Measurements from ENCODE around the gene ASB10.

- TF ChIP-seq CTCF (IDR thresholded peaks at IDR 0.05; ENCODE audit: borderline replicate concordance, extremely low read depth, low read length, poor library complexity, severe bottlenecking) (no peak), EZH2 (IDR thresholded peaks at IDR 0.05; ENCODE audit: borderline replicate concordance, low read depth, low read length, severe bottlenecking) (no peak)
Measured at GRCh38 chr7:151195616-151196450, 8.8 kb upstream of the ASB10 start.

Measured in DND-41 (cell line).